Neural cell (in vitro differentiated cells): ENCODE data around the gene COPS7A. TPM values are rescaled to one million over a fixed set of nuclear protein-coding genes. Genes with fewer than 3 reads are reported as not detected.
A peak's percentile ranks its signal among the peaks of the same experiment; 100 is the strongest.

ENCODE experiments used
- H2AFZ ChIP-seq: fragments of 200-600, 300-800 bp; sonication (generic), shearing (Covaris generic); 2 replicates; pipeline ENCODE4 v1.6.0; 2014; ENCODE audit warnings: low read depth, mild to moderate bottlenecking, antibody characterized with exemption, low read length, moderate library complexity
- H3F3A ChIP-seq: fragments of 200-600 bp; shearing (Covaris generic); 2 replicates; pipeline ENCODE4 v1.6.1; 2016; ENCODE audit warnings: mild to moderate bottlenecking, moderate library complexity, mixed read lengths, antibody characterized with exemption, low read length; ENCODE audit not compliant: insufficient read depth, poor library complexity, severe bottlenecking
- H3K27ac ChIP-seq: fragments of 200-600, 300-800 bp; sonication (generic), shearing (Covaris generic); 2 replicates; pipeline ENCODE4 v1.5.1; 2014; ENCODE audit warnings: mild to moderate bottlenecking, low read length, moderate library complexity
- H3K27me3 ChIP-seq: fragments of 300-800, 200-600 bp; sonication (generic), shearing (Covaris generic); 2 replicates; pipeline ENCODE4 v1.6.0; 2014; ENCODE audit warnings: mild to moderate bottlenecking, low read depth, low read length, moderate library complexity; ENCODE audit not compliant: insufficient read depth
- H3K36me3 ChIP-seq: fragments of 300-800, 200-600 bp; sonication (generic), shearing (Covaris generic); 2 replicates; pipeline ENCODE4 v1.5.1; 2014; ENCODE audit warnings: mild to moderate bottlenecking, antibody characterized with exemption, low read length, moderate library complexity; ENCODE audit not compliant: insufficient read depth
- H3K4me2 ChIP-seq: fragments of 300-800, 200-600 bp; sonication (generic), shearing (Covaris generic); 2 replicates; pipeline ENCODE4 v1.6.0; 2014; ENCODE audit warnings: mild to moderate bottlenecking, low read length
- H3K4me3 ChIP-seq: fragments of 300-800, 200-600 bp; sonication (generic), shearing (Covaris generic); 2 replicates; pipeline ENCODE4 v1.5.1; 2014; ENCODE audit warnings: mild to moderate bottlenecking, low read length, moderate library complexity
- H3K79me2 ChIP-seq: fragments of 200-600 bp; shearing (Covaris generic); replicated peaks from 2 replicates; pipeline ENCODE4 v1.6.0; 2014; ENCODE audit warnings: mild to moderate bottlenecking, low read length, moderate library complexity; ENCODE audit not compliant: insufficient read depth
- H3K9ac ChIP-seq: fragments of 300-800, 200-600 bp; sonication (generic), shearing (Covaris generic); 2 replicates; pipeline ENCODE4 v1.6.1; 2016; ENCODE audit warnings: mild to moderate bottlenecking, low read length, mixed read lengths
- H3K9me2 ChIP-seq: fragments of 200-600 bp; shearing (Covaris generic); 2 replicates; pipeline ENCODE4 v1.6.1; 2016; ENCODE audit warnings: mild to moderate bottlenecking, low read length, mixed read lengths; ENCODE audit not compliant: insufficient read depth
- H3K9me3 ChIP-seq: fragments of 200-600, 300-800 bp; sonication (generic), shearing (Covaris generic); 2 replicates; pipeline ENCODE4 v1.6.1; 2016; ENCODE audit warnings: mild to moderate bottlenecking, mixed run types, low read length, moderate library complexity, mixed read lengths
- H4K20me1 ChIP-seq: fragments of 200-600 bp; shearing (Covaris generic); 2 replicates; pipeline ENCODE4 v1.6.1; 2016; ENCODE audit warnings: mild to moderate bottlenecking, mixed run types; ENCODE audit not compliant: insufficient read depth
- EP300 ChIP-seq: fragments of 450-650 bp; conservative IDR thresholded peaks from 2 replicates; pipeline ENCODE4 v1.6.1; 2014; ENCODE audit warnings: antibody characterized with exemption, mild to moderate bottlenecking, moderate library complexity; ENCODE audit not compliant: poor library complexity, severe bottlenecking
- EZH2 ChIP-seq: fragments of 200-600, 300-800 bp; shearing (Covaris generic), sonication (generic); IDR thresholded peaks from 2 replicates; pipeline ENCODE4 v1.6.1; 2014; ENCODE audit warnings: antibody characterized with exemption, low read length, borderline replicate concordance, mild to moderate bottlenecking; ENCODE audit not compliant: insufficient read depth, poor library complexity, severe bottlenecking
- MXI1 ChIP-seq: fragments of 450-650 bp; conservative IDR thresholded peaks from 2 replicates; pipeline ENCODE4 v1.6.1; 2014; ENCODE audit warnings: antibody characterized with exemption, mild to moderate bottlenecking; ENCODE audit not compliant: poor library complexity, severe bottlenecking
- POLR2AphosphoS5 ChIP-seq: IDR thresholded peaks from 2 replicates; pipeline ENCODE4 v1.6.1; 2012
- RAD21 ChIP-seq: fragments of 450-650 bp; conservative IDR thresholded peaks from 2 replicates; pipeline ENCODE4 v1.6.1; 2014; ENCODE audit warnings: antibody characterized with exemption, mild to moderate bottlenecking, moderate library complexity
- SMC3 ChIP-seq: fragments of 450-650 bp; conservative IDR thresholded peaks from 2 replicates; pipeline ENCODE4 v1.6.1; 2014; ENCODE audit warnings: antibody characterized with exemption, mild to moderate bottlenecking, moderate library complexity; ENCODE audit not compliant: poor library complexity
- TAF1 ChIP-seq: IDR thresholded peaks from 2 replicates; pipeline ENCODE4 v1.6.1; 2012; ENCODE audit warnings: low read depth
- polyA plus RNA-seq: library from polyadenylated mRNA; depleted of rRNA; stranded (reverse); fragments of >200 nt; gene quantifications from 2 replicates; pipeline ENCODE4 v1.2.3, GENCODE V29; 2014
- small RNA-seq, 3 experiments: library from RNA; depleted of rRNA; stranded (forward); fragments of <200 nt; gene quantifications; one replicate each; pipeline ENCODE3, GENCODE V24; 2012
- TF ChIP-seq, protein P1 (sequence below): fragments of 450-650 bp; IDR thresholded peaks from 2 replicates; pipeline ENCODE4 v1.5.1; 2014; ENCODE audit warnings: antibody characterized with exemption, mild to moderate bottlenecking, moderate library complexity; ENCODE audit not compliant: poor library complexity, severe bottlenecking
- TF ChIP-seq, protein P2 (sequence below): IDR thresholded peaks from 2 replicates; pipeline ENCODE4 v1.6.1; 2012; ENCODE audit warnings: borderline replicate concordance

Gene COPS7A
- polyA plus RNA-seq, 1 donor from 2014 or later: 45.8 TPM

DNA sequence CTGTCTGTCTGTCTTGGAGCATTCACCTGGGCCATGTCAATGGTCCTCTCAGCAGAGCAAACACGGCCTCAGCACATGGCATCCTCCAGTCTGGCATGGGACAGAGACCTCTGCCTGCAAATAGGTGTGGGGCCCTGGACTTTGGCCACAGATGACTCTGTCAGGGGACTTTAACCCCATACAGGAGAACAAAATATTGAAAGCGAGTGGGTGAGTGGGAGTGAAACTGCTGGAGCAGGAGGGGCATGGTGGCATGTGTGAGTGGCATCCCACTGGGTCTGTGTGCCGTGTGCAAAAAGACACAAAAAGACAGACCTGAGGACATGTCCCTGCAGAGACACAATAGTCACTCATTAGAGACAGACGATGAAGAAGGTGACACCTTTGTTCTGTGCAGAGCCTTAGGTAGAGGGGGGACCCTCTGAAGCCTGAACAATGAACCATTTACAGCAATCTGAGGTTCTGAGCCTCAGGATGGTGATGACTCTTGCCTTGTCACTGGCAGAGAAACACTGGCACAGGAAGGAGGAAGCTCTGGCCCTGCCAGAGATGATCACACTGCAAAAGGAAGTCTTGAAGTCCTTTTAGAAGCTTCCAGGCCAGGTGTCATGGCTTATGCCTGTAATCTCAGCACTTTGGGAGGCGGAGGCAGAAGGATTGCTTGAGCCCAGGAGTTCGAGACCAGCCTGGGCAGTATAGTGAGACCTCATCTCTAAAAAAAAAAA is 56.0 kb downstream of the COPS7A start:
- no peak overlapping the region for H3K4me2 ChIP-seq
- peak overlapping the region; percentile 62 for H3K9ac ChIP-seq
- no peaks in the 10 kb centered on the region for H3K79me2 ChIP-seq
- H3K27me3 ChIP-seq: no peaks in the 10 kb centered on the region
- peaks cover 3% of the 10 kb centered on the region for H3K36me3 ChIP-seq
- no peak overlapping the region for H3K4me3 ChIP-seq
- H3K9me3 ChIP-seq: no peaks in the 10 kb centered on the region
- no peaks in the 10 kb centered on the region for H3F3A ChIP-seq
- H4K20me1 ChIP-seq: no peaks in the 10 kb centered on the region
- TF ChIP-seq, protein P1, sequence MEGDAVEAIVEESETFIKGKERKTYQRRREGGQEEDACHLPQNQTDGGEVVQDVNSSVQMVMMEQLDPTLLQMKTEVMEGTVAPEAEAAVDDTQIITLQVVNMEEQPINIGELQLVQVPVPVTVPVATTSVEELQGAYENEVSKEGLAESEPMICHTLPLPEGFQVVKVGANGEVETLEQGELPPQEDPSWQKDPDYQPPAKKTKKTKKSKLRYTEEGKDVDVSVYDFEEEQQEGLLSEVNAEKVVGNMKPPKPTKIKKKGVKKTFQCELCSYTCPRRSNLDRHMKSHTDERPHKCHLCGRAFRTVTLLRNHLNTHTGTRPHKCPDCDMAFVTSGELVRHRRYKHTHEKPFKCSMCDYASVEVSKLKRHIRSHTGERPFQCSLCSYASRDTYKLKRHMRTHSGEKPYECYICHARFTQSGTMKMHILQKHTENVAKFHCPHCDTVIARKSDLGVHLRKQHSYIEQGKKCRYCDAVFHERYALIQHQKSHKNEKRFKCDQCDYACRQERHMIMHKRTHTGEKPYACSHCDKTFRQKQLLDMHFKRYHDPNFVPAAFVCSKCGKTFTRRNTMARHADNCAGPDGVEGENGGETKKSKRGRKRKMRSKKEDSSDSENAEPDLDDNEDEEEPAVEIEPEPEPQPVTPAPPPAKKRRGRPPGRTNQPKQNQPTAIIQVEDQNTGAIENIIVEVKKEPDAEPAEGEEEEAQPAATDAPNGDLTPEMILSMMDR: no peak
- TF ChIP-seq EZH2: no peak
- TF ChIP-seq MXI1: no peak
- no peak for TF ChIP-seq TAF1
- no peak for TF ChIP-seq EP300
- no peak for TF ChIP-seq SMC3
- TF ChIP-seq, protein P2, sequence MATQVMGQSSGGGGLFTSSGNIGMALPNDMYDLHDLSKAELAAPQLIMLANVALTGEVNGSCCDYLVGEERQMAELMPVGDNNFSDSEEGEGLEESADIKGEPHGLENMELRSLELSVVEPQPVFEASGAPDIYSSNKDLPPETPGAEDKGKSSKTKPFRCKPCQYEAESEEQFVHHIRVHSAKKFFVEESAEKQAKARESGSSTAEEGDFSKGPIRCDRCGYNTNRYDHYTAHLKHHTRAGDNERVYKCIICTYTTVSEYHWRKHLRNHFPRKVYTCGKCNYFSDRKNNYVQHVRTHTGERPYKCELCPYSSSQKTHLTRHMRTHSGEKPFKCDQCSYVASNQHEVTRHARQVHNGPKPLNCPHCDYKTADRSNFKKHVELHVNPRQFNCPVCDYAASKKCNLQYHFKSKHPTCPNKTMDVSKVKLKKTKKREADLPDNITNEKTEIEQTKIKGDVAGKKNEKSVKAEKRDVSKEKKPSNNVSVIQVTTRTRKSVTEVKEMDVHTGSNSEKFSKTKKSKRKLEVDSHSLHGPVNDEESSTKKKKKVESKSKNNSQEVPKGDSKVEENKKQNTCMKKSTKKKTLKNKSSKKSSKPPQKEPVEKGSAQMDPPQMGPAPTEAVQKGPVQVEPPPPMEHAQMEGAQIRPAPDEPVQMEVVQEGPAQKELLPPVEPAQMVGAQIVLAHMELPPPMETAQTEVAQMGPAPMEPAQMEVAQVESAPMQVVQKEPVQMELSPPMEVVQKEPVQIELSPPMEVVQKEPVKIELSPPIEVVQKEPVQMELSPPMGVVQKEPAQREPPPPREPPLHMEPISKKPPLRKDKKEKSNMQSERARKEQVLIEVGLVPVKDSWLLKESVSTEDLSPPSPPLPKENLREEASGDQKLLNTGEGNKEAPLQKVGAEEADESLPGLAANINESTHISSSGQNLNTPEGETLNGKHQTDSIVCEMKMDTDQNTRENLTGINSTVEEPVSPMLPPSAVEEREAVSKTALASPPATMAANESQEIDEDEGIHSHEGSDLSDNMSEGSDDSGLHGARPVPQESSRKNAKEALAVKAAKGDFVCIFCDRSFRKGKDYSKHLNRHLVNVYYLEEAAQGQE: no peak
- no peak for TF ChIP-seq RAD21
- TF ChIP-seq POLR2AphosphoS5: no peak
- H3K9me2 ChIP-seq: no peaks in the 10 kb centered on the region
- peak overlapping the region; percentile 79 for H3K27ac ChIP-seq
- H2AFZ ChIP-seq: no peak overlapping the region

DNA sequence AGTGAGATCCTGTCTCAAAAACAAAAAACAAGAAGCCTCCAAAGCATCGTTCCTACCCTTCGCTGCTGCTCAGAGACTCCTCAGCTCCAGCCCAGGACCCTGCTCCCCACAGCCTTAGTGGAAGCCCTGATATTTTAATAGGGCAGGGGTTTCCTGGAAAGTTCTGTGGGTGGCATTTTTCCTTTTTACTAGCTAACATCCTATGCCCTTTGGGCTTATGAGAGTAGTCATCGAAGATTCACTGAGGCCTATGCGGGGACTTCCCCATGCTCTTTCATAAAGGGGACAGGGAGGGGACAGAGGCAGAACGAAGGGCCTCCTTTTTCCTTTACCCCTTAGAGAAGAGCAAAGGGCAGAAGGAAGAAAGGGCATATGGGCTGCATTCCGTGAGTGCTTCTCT is 56.7 kb downstream of the COPS7A start:
- TF ChIP-seq EZH2 (no peak), SMC3 (no peak)
- Histone ChIP-seq H3K79me2 (no peaks in the 10 kb centered on the region), H3K4me2 (no peak overlapping the region), H4K20me1 (no peaks in the 10 kb centered on the region), H3K9me3 (no peaks in the 10 kb centered on the region), H2AFZ (no peak overlapping the region), H3K27me3 (no peaks in the 10 kb centered on the region), H3K36me3 (peaks cover 3% of the 10 kb centered on the region), H3K9ac (no peak overlapping the region), H3K27ac (no peak overlapping the region), H3F3A (no peaks in the 10 kb centered on the region), H3K4me3 (no peak overlapping the region), H3K9me2 (no peaks in the 10 kb centered on the region)

Small RNA genes within 50 kb of the gene (small RNA-seq; reads per million reads assigned to genes)
- gene RNU6-781P: 0 reads per million in 3 experiments

Other genes starting within 250 kb of the COPS7A start
- gene MRPL51, start 230.8 kb upstream of the COPS7A start, polyA plus RNA-seq: 111 and 117 TPM in 2 replicates
- gene NCAPD2, start 229.9 kb upstream of the COPS7A start, polyA plus RNA-seq: 4.5 and 5.6 TPM in 2 replicates
- gene GAPDH, start 189.5 kb upstream of the COPS7A start, polyA plus RNA-seq: 1,673 and 1,838 TPM in 2 replicates
- 12.0 and 16.9 TPM in 2 replicates for gene IFFO1, start 168.0 kb upstream of the COPS7A start, polyA plus RNA-seq
- 30.7 and 38.8 TPM in 2 replicates for gene NOP2, start 155.8 kb upstream of the COPS7A start, polyA plus RNA-seq
- 146 and 173 TPM in 2 replicates for gene CHD4, start 116.7 kb upstream of the COPS7A start, polyA plus RNA-seq
- gene LPAR5, start 88.1 kb upstream of the COPS7A start, polyA plus RNA-seq: 0.48 TPM in 1 of 2 replicates, not detected in the other
- 1.6 and 4.7 TPM in 2 replicates for gene ACRBP, start 76.6 kb upstream of the COPS7A start, polyA plus RNA-seq
- gene ING4, start 60.9 kb upstream of the COPS7A start, polyA plus RNA-seq: 522 and 540 TPM in 2 replicates
- 25.8 and 30.2 TPM in 2 replicates for gene ZNF384, start 34.7 kb upstream of the COPS7A start, polyA plus RNA-seq
- 2.1 and 4.4 TPM in 2 replicates for gene PIANP, start 23.2 kb upstream of the COPS7A start, polyA plus RNA-seq
- gene MLF2, start 29.1 kb downstream of the COPS7A start, polyA plus RNA-seq: 134 and 176 TPM in 2 replicates
- gene PTMS, start 42.3 kb downstream of the COPS7A start, polyA plus RNA-seq: 504 and 557 TPM in 2 replicates
- 1.4 and 2.0 TPM in 2 replicates for gene LAG3, start 48.5 kb downstream of the COPS7A start, polyA plus RNA-seq
- not detected in 2 replicates for gene CD4, start 65.5 kb downstream of the COPS7A start, polyA plus RNA-seq
- 82.8 and 117 TPM in 2 replicates for gene GPR162, start 97.8 kb downstream of the COPS7A start, polyA plus RNA-seq
- gene P3H3, start 104.4 kb downstream of the COPS7A start, polyA plus RNA-seq: 58.9 and 66.1 TPM in 2 replicates
- gene GNB3, start 116.9 kb downstream of the COPS7A start, polyA plus RNA-seq: 18.8 and 19.0 TPM in 2 replicates
- gene CDCA3, start 127.2 kb downstream of the COPS7A start, polyA plus RNA-seq: 4.1 and 7.3 TPM in 2 replicates
- 120 and 130 TPM in 2 replicates for gene USP5, start 128.1 kb downstream of the COPS7A start, polyA plus RNA-seq
- 288 and 292 TPM in 2 replicates for gene TPI1, start 143.5 kb downstream of the COPS7A start, polyA plus RNA-seq
- 12.8 and 14.2 TPM in 2 replicates for gene SPSB2, start 149.3 kb downstream of the COPS7A start, polyA plus RNA-seq
- 13.6 and 20.5 TPM in 2 replicates for gene LRRC23, start 180.8 kb downstream of the COPS7A start, polyA plus RNA-seq
- gene ENO2, start 190.5 kb downstream of the COPS7A start, polyA plus RNA-seq: 193 and 228 TPM in 2 replicates
- gene ATN1, start 203.9 kb downstream of the COPS7A start, polyA plus RNA-seq: 9.2 and 13.7 TPM in 2 replicates
- not detected in 2 replicates for gene RNU7-1, start 219.8 kb downstream of the COPS7A start, polyA plus RNA-seq
- 477 and 500 TPM in 2 replicates for gene C12orf57, start 220.0 kb downstream of the COPS7A start, polyA plus RNA-seq
- not detected in 2 replicates for gene PTPN6, start 227.3 kb downstream of the COPS7A start, polyA plus RNA-seq
- 210 and 230 TPM in 2 replicates for gene PHB2, start 246.6 kb downstream of the COPS7A start, polyA plus RNA-seq
- 27.3 and 33.2 TPM in 2 replicates for gene EMG1, start 246.9 kb downstream of the COPS7A start, polyA plus RNA-seq